AG10803 (cell line): ENCODE results near the gene DGKA.

Experiments used
- DNase-seq: peaks from one replicate; pipeline ENCODE4 v3.0.0; 2010; ENCODE audit warnings: low read depth
- H3K4me3 ChIP-seq: 2 replicates; pipeline ENCODE4 v1.5.1; 2011; ENCODE audit warnings: mild to moderate bottlenecking, low read length, control low read depth
- TF ChIP-seq, protein P1 (sequence below): conservative IDR thresholded peaks from 2 replicates; pipeline ENCODE4 v1.5.1; 2011; ENCODE audit warnings: mild to moderate bottlenecking, low read length, control low read depth, inconsistent platforms

Gene DGKA

DNA sequence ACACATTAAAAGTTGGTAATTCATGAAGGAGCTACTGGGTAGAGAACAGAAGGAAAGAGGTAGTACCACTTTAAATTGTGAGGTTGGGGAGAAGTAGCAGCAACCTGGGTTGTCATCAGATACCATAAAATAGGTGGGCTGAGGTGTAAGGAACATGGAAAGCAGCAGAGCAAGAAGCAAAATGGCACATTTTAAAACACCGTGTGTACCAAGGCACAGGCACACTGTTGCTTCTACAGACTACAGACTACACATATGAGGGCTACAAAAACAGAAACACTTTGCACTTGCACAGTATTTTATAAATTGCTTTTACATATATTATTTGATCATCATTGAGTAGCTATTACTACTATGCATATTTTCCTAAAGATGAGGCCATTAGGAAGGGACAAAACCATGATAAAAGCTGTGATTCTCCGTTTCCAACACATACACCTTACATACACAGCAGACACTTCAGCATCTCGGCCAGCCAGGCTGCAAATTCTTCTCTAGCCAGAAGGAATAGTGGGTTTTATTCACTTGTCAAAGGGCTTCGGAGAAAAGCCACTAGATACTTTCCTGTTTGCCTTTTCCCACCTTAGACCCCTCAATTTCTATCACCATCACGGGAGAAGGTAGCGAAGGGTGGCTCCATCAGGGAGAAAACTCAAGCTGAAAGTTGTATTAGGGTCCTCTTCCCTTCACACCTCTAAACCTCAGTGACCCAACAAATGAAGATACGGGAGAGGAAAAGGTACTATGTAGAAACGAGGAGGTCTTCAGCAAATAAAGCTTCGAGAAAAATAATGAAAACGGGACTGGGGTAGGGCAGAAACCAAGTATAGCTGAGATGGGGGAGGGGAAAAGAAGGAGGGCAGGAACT lies 4.9 kb upstream of the DGKA start:
- TF ChIP-seq, protein P1, sequence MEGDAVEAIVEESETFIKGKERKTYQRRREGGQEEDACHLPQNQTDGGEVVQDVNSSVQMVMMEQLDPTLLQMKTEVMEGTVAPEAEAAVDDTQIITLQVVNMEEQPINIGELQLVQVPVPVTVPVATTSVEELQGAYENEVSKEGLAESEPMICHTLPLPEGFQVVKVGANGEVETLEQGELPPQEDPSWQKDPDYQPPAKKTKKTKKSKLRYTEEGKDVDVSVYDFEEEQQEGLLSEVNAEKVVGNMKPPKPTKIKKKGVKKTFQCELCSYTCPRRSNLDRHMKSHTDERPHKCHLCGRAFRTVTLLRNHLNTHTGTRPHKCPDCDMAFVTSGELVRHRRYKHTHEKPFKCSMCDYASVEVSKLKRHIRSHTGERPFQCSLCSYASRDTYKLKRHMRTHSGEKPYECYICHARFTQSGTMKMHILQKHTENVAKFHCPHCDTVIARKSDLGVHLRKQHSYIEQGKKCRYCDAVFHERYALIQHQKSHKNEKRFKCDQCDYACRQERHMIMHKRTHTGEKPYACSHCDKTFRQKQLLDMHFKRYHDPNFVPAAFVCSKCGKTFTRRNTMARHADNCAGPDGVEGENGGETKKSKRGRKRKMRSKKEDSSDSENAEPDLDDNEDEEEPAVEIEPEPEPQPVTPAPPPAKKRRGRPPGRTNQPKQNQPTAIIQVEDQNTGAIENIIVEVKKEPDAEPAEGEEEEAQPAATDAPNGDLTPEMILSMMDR, result no peak
- DNase-seq, result no peak
- peak overlapping the region; percentile 96 for H3K4me3 ChIP-seq

DNA sequence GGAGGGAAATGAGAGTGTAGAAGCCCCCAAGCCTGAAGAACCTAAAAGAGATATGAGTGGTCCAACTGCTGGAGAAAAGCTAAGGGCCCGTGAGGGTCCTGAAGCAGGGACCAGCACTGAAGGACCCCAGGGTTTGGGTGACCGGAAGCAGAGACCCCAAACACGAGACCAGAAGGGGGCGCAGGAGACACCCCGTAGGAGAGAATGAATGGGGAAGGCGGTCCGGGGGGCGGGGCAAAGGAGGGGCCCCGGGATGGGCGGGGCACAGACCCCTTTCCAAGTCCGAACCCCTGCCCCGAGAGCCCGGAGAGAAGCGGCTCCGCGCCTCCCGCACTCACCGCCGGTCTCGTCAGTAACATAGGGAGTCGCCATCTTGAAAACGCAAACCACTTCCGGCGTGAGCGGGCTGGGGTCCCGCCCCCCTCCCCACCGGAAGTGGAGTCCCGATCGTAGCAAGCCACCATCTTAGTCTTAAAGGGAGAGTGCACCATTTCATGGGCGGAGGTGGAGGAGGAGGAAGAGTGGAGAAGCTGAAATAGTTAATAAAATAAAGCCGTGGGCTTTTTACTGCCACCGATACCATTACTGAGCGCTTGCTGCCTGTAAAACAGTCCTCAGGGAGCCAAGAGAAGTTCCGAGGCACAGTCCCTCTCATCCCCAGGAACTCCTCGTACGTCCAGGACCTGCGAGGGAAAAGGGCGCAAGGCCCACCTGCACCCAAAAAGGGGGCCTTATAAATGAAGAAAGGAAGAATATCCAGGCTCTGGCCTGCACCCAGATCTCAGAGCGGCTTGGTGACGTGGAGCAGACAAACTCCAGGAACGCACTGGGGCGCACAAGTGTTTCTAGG lies 4.0 kb upstream of the DGKA start:
- peak; percentile 91 for DNase-seq
- peak overlapping the region; percentile 96 for H3K4me3 ChIP-seq
- TF ChIP-seq, protein P1, result peak; percentile 71

DNA sequence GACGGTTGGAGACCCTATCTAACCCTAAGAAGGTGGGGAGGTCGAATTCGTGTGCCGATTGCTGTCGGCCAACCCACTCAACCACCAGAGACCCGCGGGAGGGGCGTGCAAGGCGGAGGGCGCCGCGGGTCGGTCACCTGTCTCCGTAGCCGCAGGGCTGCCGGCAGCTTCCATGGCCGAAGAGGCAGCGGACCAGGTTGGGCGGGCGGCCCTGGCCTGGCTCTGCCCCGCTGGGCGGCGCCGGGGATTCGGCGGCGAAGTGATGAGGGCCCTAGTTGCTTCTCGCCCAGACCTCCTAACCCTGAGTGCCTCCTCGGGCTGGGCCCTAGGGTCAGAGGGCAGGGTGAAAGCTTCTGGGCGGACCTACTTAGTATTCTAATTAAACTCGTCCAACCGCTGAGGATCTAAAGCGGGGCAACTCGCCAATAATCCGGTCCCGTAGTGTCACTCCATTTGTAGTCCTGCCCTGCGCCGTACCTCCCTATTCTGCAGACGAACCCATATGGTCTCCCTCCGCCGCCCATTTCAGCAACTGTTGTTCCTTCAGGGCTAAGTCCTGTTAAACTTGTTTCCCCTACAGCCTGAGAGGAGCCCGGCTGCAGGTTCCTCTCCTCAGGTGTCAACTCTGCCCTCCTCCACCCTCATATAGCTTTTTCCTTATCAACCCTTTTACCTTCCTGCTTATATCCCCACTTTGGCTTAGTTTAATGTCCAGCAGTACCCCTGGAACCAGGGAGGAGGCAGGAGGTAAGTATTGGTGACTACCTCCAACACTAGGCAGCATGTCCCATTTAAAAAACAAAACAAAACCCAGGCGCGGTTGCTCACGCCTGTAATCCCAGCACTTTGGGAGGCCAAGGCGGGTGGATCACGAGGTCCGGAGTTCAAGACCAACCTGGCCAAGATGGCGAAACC lies 3.1 kb upstream of the DGKA start, which contains the start of gene PYM1:
Gene PYM1, minus strand, starts transcription at position 307 of the 915 bp plus-strand sequence. Its CDS starts 133 bp downstream, at position 174.
- H3K4me3 ChIP-seq, result peak within 1 kb of the TSS; percentile 96
- peak; percentile 67 for DNase-seq
- TF ChIP-seq, protein P1, result no peak

DNA sequence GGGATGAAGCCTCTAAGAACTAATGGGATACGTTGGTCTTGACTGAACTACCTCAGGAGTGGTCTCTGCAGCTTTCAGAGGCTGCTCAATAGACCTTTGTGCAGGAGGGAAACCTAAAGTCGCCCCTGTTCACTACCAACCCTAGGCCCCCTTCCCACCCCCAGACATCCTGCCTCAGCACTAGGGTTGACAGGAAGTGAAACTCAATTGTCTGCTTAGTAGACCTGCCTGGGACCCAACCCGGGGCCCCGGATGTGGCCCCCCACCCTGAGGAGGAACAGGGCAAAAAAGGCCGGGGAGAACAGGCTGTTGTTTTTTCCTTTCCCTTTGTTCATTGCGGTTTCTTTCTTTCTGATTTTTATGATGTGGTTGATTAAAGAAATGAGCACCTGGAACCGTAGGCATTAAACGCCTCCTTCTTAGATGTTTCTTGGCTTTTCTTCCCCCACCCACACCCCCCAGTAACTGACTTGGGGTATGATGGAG lies 1.6 kb upstream of the DGKA start:
- DNase-seq, result no peak
- TF ChIP-seq, protein P1, result no peak
- no peak overlapping the region for H3K4me3 ChIP-seq

DNA sequence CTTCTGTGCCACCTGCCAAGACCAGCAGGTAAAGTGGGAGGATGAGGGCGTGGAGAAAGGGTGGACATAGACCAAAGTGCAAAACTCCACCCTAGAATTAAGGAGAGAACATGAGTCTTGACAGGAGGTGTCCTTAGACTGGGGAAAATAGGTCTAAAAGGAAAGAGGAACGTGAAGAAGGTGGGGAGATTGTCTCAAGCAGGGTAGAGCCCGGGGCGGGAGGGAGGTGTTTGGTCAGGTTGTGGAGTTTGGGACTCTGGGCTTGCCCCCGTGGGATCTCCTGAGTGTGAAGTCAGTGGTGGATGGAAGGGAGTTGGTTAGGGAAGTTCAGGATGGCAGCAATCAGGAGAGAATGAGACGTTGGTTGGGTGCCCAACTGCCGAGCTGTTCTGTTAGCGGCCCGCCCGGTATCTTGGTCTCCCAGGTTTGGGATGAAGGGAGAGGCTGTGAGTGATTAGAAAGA lies 386 bp downstream of the DGKA start:
- DNase-seq, result no peak
- H3K4me3 ChIP-seq, result peak overlapping the region; percentile 88
- TF ChIP-seq, protein P1, result no peak
